OCI-LY7 (cell line): Measurements from ENCODE around the gene ABCF3.

Source experiments
- CTCF ChIP-seq: fragments of 200-600 bp; sonication (generic); conservative IDR thresholded peaks from 2 replicates; pipeline ENCODE4 v1.5.1; 2014; ENCODE audit warnings: mild to moderate bottlenecking, antibody characterized with exemption, low read length, moderate library complexity, mixed read lengths
- EZH2phosphoT487 ChIP-seq: fragments of 200-600 bp; sonication (generic); IDR thresholded peaks from 2 replicates; pipeline ENCODE4 v1.6.1; 2018; ENCODE audit warnings: low read depth, borderline replicate concordance, mild to moderate bottlenecking, mixed run types, antibody characterized with exemption, low read length, moderate library complexity, mixed read lengths

GRCh38 chr3:184144505-184144904 is 41.5 kb upstream of the ABCF3 start:
- TF ChIP-seq EZH2phosphoT487 (no peak), CTCF (no peak)
